Trophoblast cell (in vitro differentiated cells and primary cell): ENCODE data around the gene TBK1.

ENCODE experiments used
- DNase-seq, 2 donors: peaks; one replicate each; pipeline ENCODE4 v3.0.0-alpha.2; 2016
- H2AFZ ChIP-seq: 2 replicates; pipeline ENCODE4 v1.6.1; 2013; ENCODE audit warnings: low read length, moderate library complexity, mild to moderate bottlenecking; ENCODE audit not compliant: insufficient read depth, poor library complexity
- H2AK5ac ChIP-seq: 2 replicates; pipeline ENCODE4 v1.6.1; 2013; ENCODE audit warnings: mild to moderate bottlenecking, low read length
- H2BK120ac ChIP-seq: 2 replicates; pipeline ENCODE4 v1.6.1; 2013; ENCODE audit warnings: low read length, mild to moderate bottlenecking, moderate library complexity; ENCODE audit not compliant: insufficient read depth, poor library complexity
- H2BK12ac ChIP-seq: 2 replicates; pipeline ENCODE4 v1.6.1; 2013; ENCODE audit warnings: mild to moderate bottlenecking, low read length, moderate library complexity
- H2BK5ac ChIP-seq: 2 replicates; pipeline ENCODE4 v1.6.1; 2013; ENCODE audit warnings: low read length, low read depth, moderate library complexity, mild to moderate bottlenecking; ENCODE audit not compliant: poor library complexity
- H3K14ac ChIP-seq: 2 replicates; pipeline ENCODE4 v1.6.1; 2013; ENCODE audit warnings: mild to moderate bottlenecking, low read length
- H3K18ac ChIP-seq: 2 replicates; pipeline ENCODE4 v1.6.1; 2013; ENCODE audit warnings: mild to moderate bottlenecking, low read length
- H3K23ac ChIP-seq: 2 replicates; pipeline ENCODE4 v1.6.1; 2013; ENCODE audit warnings: low read length
- H3K27ac ChIP-seq: 2 replicates; pipeline ENCODE4 v1.5.1; 2013; ENCODE audit warnings: low read depth, mild to moderate bottlenecking, inconsistent platforms, low read length, moderate library complexity
- H3K27me3 ChIP-seq: 2 replicates; pipeline ENCODE4 v1.6.1; 2013; ENCODE audit warnings: inconsistent platforms, mild to moderate bottlenecking, low read length, moderate library complexity; ENCODE audit not compliant: insufficient read depth
- H3K36me3 ChIP-seq, 2 experiments: 1 replicate in 1 of 2; 2 replicates in 1 of 2; pipeline ENCODE4 v1.6.1; 2013; ENCODE audit warnings: low read length in 2 of 2, mild to moderate bottlenecking in 2 of 2, moderate library complexity in 1 of 2; ENCODE audit not compliant: insufficient read depth in 2 of 2, control insufficient read depth in 1 of 2
- H3K4ac ChIP-seq: 2 replicates; pipeline ENCODE4 v1.6.1; 2013; ENCODE audit warnings: low read depth, mild to moderate bottlenecking, low read length, moderate library complexity
- H3K4me1 ChIP-seq, 2 experiments: 1 replicate in 1 of 2; 2 replicates in 1 of 2; pipeline ENCODE4 v1.6.1; 2013; ENCODE audit warnings: low read length in 2 of 2, mild to moderate bottlenecking in 2 of 2, moderate library complexity in 1 of 2; ENCODE audit not compliant: insufficient read depth in 2 of 2, control insufficient read depth in 1 of 2
- H3K4me2 ChIP-seq: 2 replicates; pipeline ENCODE4 v1.6.1; 2013; ENCODE audit warnings: inconsistent platforms, mild to moderate bottlenecking, low read length, moderate library complexity
- H3K4me3 ChIP-seq: 2 replicates; pipeline ENCODE4 v1.5.1; 2013; ENCODE audit warnings: mild to moderate bottlenecking, low read depth, low read length, inconsistent platforms
- H3K79me1 ChIP-seq: one replicate; pipeline ENCODE4 v1.6.1; 2013; ENCODE audit warnings: low read length
- H3K79me2 ChIP-seq: 2 replicates; pipeline ENCODE4 v1.6.1; 2013; ENCODE audit warnings: low read length, mild to moderate bottlenecking; ENCODE audit not compliant: control insufficient read depth, insufficient read depth, poor library complexity
- H3K9ac ChIP-seq: 2 replicates; pipeline ENCODE4 v1.6.1; 2013; ENCODE audit warnings: mild to moderate bottlenecking, low read length
- H3K9me3 ChIP-seq: 2 replicates; pipeline ENCODE4 v1.6.1; 2013; ENCODE audit warnings: low read depth, mild to moderate bottlenecking, control low read depth, inconsistent platforms, low read length; ENCODE audit not compliant: insufficient read depth
- H4K12ac ChIP-seq: 2 replicates; pipeline ENCODE4 v1.6.1; 2013; ENCODE audit warnings: low read depth, mild to moderate bottlenecking, low read length, moderate library complexity
- H4K8ac ChIP-seq: 2 replicates; pipeline ENCODE4 v1.6.1; 2013; ENCODE audit warnings: low read depth, mild to moderate bottlenecking, low read length, moderate library complexity
- H4K91ac ChIP-seq: one replicate; pipeline ENCODE4 v1.6.1; 2013; ENCODE audit warnings: low read depth, mild to moderate bottlenecking, low read length, moderate library complexity
- WGBS: extraction: QIAGEN DNeasy Blood & Tissue Kit; methylation state at CpG from one replicate; pipeline ENCODE4 v1.1.7; 2013; ENCODE audit warnings: missing lambda C conversion rate; ENCODE audit not compliant: insufficient read length, insufficient coverage; ENCODE audit errors: extremely low coverage; 5-methylcytosine and 5-hydroxymethylcytosine counted together

TBK1 gene

DNA sequence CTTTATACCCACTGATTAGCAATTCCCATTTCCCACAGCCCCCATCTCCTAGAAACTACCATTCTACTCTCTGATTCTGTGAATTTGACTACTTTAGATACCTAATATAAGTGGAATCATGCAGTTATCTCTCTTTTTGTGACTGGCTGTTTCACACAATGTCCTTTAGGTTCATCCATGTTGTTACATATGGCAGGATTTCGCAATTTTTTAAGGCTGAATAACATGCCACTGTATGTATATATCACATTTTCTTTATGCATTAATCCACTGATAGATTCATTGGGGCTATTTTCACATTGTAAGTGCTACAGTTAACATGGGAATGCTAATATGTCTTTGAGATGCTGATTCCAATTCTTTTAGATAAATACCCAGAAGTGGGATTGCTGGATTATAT, 11.8 kb upstream of the TBK1 start:
- Histone ChIP-seq H3K4me3 (no peak overlapping the region), H3K79me1 (no peaks in the 10 kb centered on the region), H3K36me3 (peaks cover 26 to 44% of the 10 kb centered on the region in 2 experiments), H3K9me3 (no peaks in the 10 kb centered on the region), H4K91ac (no peak overlapping the region), H2BK5ac (no peak overlapping the region), H3K14ac (no peak overlapping the region), H3K9ac (no peak overlapping the region), H3K79me2 (no peaks in the 10 kb centered on the region), H2AFZ (no peak overlapping the region), H3K18ac (no peak overlapping the region), H3K23ac (no peak overlapping the region), H4K8ac (no peak overlapping the region), H3K4me1 (no peaks in the 10 kb centered on the region), H2AK5ac (no peak overlapping the region), H3K4ac (no peak overlapping the region), H4K12ac (no peak overlapping the region), H3K27ac (no peak overlapping the region), H3K27me3 (no peaks in the 10 kb centered on the region), H3K4me2 (no peak overlapping the region), H2BK120ac (no peak overlapping the region), H2BK12ac (no peak overlapping the region)
- DNase-seq, result no peak
- WGBS, result no CpG with 5 or more reads among the region's 1 CpG

DNA sequence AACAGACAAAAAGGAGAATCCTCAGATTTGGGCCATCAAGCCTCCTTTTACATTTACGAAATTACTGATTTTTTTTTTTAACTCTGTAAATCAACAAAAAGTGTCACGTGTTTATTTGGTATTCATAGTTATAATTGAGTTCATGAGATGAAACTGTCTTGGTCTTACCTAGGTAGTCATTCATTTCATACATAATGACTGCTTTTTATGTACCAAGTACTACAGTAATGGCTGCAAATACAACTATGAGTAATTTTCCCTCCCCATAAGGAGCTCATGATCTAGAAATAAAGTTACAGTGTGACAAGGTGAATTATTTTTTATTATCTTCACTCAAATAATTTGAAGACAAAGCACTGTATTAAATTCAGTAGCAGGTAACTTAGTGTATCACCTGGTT, 6.4 kb upstream of the TBK1 start:
- DNase-seq, result no peak
- Histone ChIP-seq H3K4me1 (no peaks in the 10 kb centered on the region), H3K4ac (no peak overlapping the region), H4K12ac (no peak overlapping the region), H2BK120ac (no peak overlapping the region), H3K23ac (no peak overlapping the region), H3K9ac (no peak overlapping the region), H2BK12ac (no peak overlapping the region), H3K18ac (no peak overlapping the region), H2AK5ac (no peak overlapping the region), H4K8ac (no peak overlapping the region), H3K36me3 (peaks cover 13 to 25% of the 10 kb centered on the region in 2 experiments), H3K14ac (no peak overlapping the region), H2BK5ac (no peak overlapping the region), H3K4me2 (no peak overlapping the region), H3K27ac (no peak overlapping the region), H3K9me3 (no peaks in the 10 kb centered on the region), H3K79me2 (no peaks in the 10 kb centered on the region), H3K79me1 (no peaks in the 10 kb centered on the region), H4K91ac (no peak overlapping the region), H2AFZ (no peak overlapping the region), H3K4me3 (no peak overlapping the region), H3K27me3 (no peaks in the 10 kb centered on the region)
- WGBS, result no CpG with 5 or more reads among the region's 2 CpGs

DNA sequence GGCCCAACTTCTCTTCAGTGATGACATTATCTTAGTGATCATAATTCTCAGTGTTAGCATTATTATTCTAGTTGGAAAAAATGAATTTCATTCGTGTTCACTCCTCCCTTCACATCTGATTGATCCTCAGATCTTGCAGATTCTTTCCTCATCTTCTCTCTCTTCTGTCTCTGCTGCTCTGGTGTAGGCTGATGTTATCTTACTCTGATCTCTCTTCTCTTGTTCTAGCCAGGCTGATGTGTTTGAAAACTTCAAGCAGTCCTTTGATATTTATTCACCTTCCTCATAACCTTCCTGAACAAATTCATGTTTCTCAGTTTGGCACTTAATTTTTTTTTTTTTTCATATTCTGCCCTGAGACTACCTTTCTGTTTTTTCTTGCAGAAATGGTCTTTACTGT, 5.6 kb upstream of the TBK1 start:
- Histone ChIP-seq H2AFZ (no peak overlapping the region), H2BK5ac (no peak overlapping the region)
- no CpG with 5 or more reads among the region's 1 CpG for WGBS

DNA sequence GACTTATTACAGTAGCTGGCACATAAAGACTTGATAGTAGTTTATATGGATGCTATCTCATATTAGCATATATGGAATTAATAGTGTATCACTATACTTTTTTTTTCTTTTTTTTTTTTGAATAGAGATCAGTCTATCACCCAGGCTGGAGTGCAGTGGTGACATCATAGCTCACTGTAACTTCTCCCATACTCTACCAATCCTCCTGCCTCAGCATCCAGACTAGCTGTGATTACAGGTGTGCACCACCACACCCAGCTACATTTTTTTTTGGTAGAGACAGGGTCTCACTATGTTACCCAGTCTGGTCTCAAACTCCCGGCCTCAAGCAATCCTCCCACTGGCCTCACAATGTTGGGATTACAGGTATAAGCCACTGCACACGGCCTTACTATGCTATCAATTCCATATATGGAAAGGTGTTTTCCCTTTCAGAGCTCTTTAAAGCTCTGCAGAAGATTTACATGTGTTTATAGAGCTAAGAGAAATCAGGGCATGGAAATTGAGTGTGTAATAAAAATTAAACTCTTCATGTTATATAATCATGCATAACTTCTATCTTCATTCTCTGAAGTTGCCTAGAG, 1.8 kb upstream of the TBK1 start:
- Histone ChIP-seq H3K36me3 (peaks cover 2 to 8% of the 10 kb centered on the region in 2 experiments), H4K8ac (no peak overlapping the region), H3K27me3 (no peaks in the 10 kb centered on the region), H3K9ac (no peak overlapping the region), H4K91ac (no peak overlapping the region), H4K12ac (no peak overlapping the region), H3K9me3 (no peaks in the 10 kb centered on the region), H3K4me1 (peaks cover 3% of the 10 kb centered on the region in 2 experiments), H3K4me3 (no peak overlapping the region), H3K4ac (no peak overlapping the region), H2BK5ac (no peak overlapping the region), H2AFZ (no peak overlapping the region), H2AK5ac (no peak overlapping the region), H3K23ac (no peak overlapping the region), H2BK120ac (no peak overlapping the region), H3K18ac (no peak overlapping the region), H3K27ac (no peak overlapping the region), H2BK12ac (no peak overlapping the region), H3K79me2 (peaks cover 8% of the 10 kb centered on the region), H3K79me1 (peaks cover 9% of the 10 kb centered on the region), H3K4me2 (no peak overlapping the region), H3K14ac (no peak overlapping the region)
- DNase-seq, result no peak
- no CpG with 5 or more reads among the region's 2 CpGs for WGBS

More for the DNA sequence above, 5.6 kb upstream of the TBK1 start:
- Histone ChIP-seq H3K36me3 (peaks cover 13 to 25% of the 10 kb centered on the region in 2 experiments), H3K4me3 (no peak overlapping the region), H4K12ac (no peak overlapping the region), H3K18ac (no peak overlapping the region), H3K79me1 (no peaks in the 10 kb centered on the region), H4K8ac (no peak overlapping the region), H3K4ac (no peak overlapping the region), H3K27me3 (no peaks in the 10 kb centered on the region), H2BK12ac (no peak overlapping the region), H3K23ac (no peak overlapping the region), H3K4me1 (peaks cover 3% of the 10 kb centered on the region in 2 experiments), H4K91ac (no peak overlapping the region), H2BK120ac (no peak overlapping the region), H3K9ac (no peak overlapping the region), H3K14ac (no peak overlapping the region), H3K9me3 (no peaks in the 10 kb centered on the region), H3K27ac (no peak overlapping the region), H2AK5ac (no peak overlapping the region), H3K4me2 (no peak overlapping the region), H3K79me2 (no peaks in the 10 kb centered on the region)
- no peak for DNase-seq
